GM11168 (cell line): ENCODE results near the gene SLC16A8.

ENCODE experiments used
- in situ Hi-C: fragments of 300-500 bp; cut with MboI; formaldehyde crosslinking; loops from one replicate; pipeline ENCODE4 v1.12.0; 2022; ENCODE audit warnings: low sequenced_read_pairs; ENCODE audit not compliant: unreplicated experiment

Gene SLC16A8

DNA sequence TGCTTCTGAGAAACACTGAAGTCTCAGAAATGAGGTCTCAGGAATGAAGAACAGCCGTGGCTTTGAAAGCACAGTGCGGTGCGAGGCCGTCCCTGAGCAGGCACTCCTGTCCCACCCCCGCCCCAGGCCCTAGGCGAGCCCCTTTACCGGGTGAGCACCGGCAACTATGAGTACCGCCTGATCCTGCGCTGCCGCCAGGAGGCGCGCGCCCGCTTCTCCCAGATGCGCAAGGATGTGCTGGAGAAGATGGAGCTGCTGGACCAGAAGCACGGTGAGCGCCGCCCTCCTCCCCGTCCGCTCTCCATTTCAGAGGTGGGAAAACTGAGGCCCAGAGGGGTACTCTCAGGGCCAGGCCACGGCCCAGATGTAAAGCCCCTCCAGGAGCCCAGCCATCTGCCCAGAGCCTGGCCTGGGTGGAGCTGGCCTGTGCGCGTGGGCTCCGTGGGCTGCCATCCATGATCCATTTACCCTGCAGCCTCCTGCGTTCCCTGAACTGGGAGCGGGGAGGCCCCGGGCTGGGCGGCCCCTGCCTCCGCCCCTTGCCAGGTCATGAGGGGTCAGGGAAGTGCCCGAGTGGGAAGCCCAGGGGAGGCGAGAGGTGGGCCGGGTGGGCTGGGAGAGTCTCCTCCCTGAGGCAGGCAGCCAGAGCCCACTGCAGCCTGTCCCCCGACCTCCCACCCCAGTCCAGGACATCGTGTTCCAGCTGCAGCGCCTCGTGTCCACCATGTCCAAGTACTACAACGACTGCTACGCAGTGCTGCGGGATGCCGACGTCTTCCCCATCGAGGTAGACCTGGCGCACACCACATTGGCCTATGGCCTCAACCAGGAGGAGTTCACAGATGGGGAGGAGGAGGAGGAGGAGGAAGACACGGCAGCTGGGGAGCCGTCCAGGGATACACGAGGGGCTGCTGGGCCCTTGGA, 9.5 kb downstream of the SLC16A8 start:
- in situ Hi-C loops: loop anchor here (25.0 kb wide), 1 partner anchor 488 kb away; the partner anchor contains the start of gene DMC1

DNA sequence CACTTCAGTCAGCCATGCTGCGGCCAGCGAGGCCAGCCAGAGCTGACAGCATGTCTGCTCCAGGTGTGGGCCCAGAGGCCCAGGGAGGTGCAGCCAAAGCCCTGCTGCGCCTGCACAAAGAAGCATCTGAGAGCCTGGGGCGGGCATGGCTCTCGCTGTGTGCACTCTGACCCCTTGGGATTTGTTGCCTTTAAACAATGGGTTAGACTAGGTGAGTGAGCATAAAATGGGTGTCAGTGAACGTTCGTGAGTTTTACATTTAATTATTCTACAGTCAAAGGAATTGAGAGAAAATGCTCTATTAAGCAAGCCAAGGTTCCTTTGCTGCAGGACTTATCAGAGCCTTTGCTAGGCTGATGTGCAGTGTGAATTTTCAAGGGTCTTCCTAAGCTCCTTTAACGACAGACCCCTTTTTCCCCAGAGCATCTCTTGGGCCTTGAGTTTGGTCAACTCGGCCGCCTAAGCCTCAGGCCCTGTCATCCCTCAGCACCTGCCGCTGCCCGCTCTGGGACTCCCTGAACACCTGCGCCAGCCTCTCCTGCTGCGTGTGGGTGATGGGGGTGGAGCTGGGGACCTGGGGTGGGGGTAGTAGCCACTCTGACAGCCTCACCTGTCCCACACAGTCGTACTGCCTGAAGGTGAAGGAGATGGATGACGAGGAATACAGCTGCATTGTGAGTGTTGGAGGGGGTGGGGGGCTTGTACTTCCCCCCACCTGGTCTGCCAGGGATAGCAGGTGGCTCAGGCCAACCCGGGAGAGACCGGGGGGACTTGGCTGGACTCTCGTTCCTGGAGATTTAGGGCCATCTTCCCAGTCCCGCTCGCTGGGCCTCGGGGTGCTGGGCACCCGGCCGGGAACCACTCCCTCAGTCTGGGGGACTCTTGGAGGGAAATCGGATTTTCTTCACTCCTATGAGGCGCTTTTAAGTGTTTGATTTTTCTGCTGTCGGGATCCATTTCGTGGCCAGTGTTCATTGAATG, 10.5 kb downstream of the SLC16A8 start:
- in situ Hi-C loops: loop anchor here (25.0 kb wide), 1 partner anchor 489 kb away; the partner anchor contains the start of gene DMC1

DNA sequence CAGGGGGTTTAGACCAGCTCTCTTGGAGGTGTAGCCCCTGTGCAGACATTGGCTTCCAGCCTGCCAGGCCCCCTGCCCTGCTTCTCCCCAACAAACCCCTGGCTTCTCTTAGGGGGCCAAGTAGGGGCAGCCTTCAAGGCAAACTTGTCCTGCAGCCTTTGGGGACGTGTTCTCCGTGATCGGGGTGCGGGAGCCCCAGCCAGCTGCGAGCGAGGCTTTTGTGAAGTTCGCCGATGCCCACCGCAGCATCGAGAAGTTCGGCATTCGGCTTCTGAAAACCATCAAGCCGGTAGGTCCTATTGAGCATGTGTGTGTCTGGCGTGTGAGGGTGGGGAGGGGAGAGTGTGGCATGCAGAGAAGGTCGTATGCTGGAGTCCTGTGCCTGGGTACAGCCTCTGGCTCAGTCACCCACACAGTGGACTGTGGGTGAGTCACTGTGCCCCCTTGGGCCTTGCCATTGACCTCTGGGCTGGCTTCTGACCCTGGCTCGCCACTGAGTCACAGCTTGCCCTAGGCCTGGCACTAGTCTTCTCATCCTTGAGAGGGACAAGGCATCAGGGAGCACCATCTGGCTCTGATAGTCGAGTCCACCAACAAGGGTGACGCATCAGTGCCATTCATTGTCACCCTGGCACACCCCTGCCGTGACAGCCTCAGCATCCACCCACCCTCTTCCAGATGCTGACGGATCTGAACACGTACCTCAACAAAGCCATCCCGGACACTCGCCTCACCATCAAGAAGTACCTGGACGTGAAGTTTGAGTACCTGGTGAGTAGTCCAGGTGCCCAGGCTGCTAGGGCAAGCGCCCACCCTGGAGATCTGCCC, 11.4 kb downstream of the SLC16A8 start:
- in situ Hi-C loops: loop anchor here (25.0 kb wide), 1 partner anchor 490 kb away; the partner anchor contains the start of gene DMC1

DNA sequence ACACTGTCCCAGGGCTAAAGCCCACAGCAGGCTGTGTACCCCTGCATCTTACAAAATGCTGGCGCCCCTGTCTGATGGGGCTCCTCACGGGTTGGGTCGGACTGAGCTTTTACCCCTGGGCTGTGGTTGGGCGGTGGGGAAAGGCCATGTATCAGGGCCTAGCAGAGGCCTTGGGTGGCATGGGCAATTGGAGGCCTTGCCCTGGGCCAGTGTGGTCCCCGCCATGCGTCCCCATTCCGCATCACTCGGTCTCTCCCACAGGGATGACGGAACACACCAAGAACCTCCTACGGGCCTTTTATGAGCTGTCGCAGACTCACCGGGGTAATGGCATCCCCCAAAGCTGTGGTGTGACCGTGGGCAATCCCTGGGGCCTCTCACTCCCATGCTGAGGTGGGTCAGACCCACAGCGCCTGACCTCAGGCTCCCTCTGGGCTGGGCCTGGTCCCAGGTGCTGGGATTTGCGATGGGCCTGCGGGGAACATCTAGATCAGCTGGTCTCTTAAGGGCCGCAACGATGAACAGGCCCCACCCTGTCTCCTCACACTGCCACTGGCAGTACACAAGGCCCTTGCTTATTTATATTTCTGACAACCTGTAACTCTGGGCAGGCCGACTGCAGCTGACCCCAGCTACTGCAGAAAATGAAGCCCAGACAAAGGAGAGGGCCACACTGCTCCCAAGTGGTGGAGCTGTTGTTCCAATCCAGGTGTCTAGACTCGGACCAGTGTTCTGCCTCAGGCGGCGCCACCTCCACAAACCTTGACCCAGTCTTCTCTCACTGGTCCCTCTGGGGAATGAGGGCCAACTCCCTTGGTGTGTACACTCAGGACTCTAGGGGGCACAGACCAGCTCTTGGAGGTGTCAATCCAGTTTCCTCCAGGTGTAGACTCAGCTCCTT, 12.3 kb downstream of the SLC16A8 start:
- in situ Hi-C loops: loop anchor here (25.0 kb wide), 1 partner anchor 491 kb away; the partner anchor contains the start of gene DMC1

DNA sequence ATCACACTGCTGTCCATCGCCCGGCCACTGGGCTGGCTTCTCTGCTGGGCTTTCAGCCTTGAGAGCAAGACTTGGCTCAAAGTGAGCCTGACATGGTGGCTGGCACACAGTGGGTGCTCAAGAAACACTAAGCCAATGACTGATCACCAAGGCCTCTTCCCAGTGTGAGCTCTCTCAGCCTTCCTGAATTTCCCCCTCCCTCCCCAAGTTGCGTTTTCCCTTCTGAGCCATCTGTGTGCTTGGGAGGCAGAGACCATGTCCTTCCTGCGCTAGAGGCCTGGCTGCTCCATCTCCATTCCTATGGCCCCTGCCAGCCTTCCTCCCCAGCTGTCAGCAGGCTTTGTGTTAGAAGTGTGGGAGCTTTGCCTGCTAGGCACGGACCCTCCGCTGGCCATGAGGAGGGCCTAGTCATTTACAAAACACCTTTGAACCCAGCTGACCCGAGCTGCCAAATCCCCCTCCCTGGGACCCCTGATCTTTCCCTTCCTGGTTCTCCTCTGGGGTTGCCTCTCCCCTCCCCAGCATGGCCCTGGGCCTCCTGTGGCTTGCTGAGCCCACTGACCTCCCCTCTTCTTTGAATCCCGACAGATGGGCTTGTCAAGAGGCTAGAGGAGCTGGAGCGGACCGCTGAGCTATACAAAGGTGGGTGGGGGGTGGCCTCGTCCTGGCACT, 13.6 kb downstream of the SLC16A8 start:
- in situ Hi-C loops: loop anchor here (25.0 kb wide), 1 partner anchor 492 kb away; the partner anchor contains the start of gene DMC1

DNA sequence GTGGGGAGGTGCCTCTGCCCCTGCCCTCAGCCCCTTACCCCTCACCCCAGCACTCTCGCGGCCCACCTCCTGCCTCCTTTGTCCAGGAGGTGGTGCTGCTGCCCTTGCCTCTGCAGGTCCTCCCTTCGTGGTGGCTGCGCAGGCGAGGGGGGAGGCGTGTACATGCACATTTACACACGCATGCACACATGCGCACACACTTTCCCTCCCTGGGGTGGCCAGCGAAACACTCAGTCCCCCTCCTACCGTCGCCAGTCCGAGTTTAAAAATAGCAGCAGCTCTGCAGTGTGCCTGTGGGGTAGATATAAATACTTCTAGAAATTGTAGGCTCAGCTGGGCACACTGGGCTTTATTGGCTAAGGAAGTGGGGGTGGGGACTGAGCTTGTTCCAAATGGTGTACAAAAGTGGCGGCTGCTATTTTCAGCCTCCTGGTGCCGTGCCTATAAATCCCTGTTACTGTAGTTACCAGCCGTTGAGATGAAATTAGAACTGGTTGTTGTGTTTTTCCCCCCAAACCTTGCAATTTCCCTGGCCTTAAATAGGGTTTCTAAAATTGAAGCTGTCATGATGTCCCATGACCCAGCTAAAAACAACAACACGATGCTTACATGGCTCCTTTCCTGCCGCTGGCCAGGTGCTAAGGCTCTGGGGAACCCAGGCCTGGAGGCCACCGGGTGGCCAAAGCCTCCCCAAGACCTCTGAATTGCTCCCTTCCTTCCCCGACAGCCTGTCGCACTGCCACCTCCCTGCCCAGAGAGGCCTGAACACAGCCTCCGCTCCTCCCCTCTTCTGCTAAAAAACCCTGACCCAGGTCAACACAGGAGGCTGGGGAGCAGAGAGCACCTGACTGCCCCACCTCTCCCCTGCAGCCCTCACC, 14.4 kb downstream of the SLC16A8 start:
- in situ Hi-C loops: loop anchor here (25.0 kb wide), 1 partner anchor 493 kb away; the partner anchor contains the start of gene DMC1

DNA sequence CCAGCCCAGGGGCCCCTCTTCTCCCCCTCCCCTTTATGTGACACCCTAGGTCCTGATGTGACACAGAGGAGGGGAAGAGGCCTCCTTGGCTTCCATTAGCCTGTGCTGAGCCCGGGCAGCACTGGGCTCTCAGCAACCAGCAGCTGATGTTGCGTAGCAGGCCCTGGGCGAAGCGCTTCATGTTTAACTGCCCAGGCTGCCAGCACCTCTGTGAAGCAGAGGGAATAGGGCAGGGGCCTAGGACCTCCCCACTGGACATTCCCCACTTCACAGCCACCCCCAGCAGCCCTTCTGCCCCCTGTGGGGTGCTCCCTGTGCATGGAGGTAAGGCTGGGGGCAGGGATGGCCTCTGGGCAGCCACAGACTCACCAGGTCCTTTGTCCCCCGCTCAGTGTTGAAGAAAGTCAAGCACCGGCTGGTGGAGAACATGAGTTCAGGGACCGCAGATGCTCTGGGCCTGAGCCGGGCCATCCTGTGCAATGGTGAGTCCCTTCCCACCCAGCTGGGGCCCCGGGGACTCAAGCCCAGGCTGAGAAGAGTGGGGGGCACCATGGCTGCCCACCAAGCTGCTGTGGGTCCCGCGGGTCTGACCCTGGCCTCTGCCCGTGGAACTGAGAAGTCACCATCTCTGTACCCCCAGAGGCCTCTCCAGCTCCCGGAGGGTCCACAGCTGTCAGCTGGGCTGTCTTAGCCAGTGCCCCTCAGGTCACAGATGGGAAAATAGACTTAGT, 15.2 kb downstream of the SLC16A8 start:
- in situ Hi-C loops: loop anchor here (25.0 kb wide), 1 partner anchor 493 kb away; the partner anchor contains the start of gene DMC1

DNA sequence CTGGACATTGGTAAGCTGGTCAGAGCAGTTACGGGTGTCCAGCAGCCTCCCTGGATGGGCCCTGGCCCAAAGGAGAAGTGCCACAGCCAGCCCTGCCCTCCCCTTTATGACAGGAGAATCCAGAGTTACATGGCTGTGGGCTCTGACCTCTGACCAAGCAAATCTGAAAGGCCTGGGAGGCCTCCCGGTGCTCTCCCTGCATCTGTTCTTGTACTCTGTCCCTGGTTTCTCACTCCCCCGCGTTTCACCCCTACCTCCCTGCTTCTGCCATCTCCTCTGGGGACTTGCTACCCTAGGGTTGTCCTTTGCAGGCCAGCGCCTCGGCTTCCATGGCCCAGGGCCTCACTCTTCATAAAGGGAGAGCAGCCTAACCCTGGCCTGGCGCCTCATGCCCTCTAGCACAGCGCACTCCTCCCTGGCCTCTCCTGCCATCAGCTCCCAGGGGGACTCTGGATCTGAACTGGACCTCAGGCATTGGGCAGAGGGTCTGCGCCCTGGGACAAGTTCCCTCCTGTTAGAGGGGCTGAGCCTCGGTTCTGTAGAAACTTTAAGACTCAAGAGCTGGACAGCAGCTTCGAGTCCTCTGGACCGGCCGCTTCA, 16.1 kb downstream of the SLC16A8 start:
- in situ Hi-C loops: loop anchor here (25.0 kb wide), 1 partner anchor 494 kb away; the partner anchor contains the start of gene DMC1

DNA sequence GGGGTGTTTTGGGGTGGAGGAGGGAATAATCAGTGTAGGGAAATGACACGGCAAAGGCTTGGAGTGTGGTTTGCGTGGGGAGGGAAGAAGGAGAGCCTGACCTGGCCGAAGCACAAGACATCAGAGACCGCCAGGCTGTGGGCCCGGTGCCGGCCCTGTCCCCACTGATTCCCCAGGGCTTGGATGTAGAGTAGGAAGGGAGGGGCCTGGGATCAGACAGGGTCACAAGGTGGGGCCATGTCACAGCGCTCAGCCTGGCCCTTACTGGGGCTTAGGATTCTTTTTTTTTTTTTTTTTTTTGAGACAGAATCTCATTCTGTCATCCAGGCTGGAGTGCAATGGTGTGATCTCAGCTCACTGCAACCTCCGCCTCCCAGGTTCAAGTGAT, 17.0 kb downstream of the SLC16A8 start:
- in situ Hi-C loops: loop anchor here (25.0 kb wide), 1 partner anchor 495 kb away; the partner anchor contains the start of gene DMC1

DNA sequence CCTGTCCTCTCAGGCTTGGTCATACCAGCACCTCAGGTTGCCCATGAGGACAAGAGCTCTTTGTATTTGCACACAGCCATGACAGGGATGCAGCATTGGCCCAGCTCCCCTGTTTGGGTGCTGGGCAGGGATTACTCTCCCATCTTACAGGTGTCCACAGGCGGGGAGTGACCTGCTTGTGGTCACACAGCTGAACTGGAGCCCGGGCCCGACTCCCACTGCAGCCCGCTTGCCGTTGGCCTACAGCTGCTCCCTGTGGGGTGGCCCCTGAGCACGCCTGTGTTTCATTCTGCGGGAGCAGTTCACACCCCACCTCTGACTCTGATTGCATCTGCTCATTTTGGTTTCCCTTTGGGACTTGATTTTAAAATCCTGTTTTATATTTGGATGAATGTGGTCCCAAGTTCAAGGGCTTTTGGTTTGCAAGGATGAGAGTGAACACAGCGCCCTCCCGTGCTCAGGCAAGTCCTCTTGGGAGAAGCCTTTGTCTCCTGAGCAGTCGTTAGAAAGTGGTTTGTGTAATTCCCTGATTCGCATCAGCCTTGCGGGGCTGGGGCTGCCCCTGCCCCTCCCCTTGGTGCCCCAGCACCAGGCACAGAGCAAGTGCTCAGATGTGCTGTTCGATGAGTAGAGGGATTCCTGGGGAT, 17.5 kb downstream of the SLC16A8 start:
- in situ Hi-C loops: loop anchor here (25.0 kb wide), 1 partner anchor 496 kb away; the partner anchor contains the start of gene DMC1

DNA sequence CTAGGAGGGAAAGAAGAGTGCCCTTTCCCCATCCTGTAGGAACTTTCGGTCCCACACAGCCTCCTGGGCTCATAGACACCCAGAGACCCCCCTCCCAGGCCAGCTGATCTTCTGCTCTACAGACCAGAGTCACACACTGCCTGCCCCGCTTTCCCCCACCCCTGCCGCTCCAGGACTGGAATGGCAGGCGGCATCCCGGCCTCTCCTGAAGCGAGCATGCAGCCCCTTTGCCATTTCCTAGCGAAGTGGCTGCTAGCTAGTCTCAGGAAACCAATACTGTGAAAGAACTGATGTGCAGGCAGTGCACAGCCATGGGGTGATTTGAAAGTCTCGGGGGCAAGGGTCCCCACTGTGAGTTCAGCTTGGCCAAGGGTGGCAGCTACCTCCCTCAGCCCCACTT, 18.4 kb downstream of the SLC16A8 start:
- in situ Hi-C loops: loop anchor here (25.0 kb wide), 1 partner anchor 497 kb away; the partner anchor contains the start of gene DMC1

DNA sequence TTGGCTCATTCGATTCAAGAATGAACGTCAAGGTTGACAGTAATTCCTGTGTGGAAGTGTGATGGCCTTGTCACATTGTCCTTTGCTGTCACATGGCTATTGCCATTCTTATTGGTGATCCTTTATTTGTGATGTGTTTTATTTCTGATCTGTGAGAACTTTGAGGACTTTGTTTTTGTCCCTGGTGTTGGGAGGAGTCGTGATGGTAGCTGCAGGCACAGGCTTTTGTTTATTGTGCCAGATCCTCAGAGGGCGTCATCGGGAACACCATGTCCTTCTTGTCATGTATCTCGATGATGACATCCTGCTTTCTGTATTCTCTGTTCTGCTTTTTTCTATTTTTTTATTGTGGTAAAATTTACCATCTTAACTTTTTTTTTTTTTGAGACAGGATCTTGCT, 21.2 kb downstream of the SLC16A8 start:
- in situ Hi-C loops: loop anchor here (25.0 kb wide), 1 partner anchor 500 kb away; the partner anchor contains the start of gene DMC1

DNA sequence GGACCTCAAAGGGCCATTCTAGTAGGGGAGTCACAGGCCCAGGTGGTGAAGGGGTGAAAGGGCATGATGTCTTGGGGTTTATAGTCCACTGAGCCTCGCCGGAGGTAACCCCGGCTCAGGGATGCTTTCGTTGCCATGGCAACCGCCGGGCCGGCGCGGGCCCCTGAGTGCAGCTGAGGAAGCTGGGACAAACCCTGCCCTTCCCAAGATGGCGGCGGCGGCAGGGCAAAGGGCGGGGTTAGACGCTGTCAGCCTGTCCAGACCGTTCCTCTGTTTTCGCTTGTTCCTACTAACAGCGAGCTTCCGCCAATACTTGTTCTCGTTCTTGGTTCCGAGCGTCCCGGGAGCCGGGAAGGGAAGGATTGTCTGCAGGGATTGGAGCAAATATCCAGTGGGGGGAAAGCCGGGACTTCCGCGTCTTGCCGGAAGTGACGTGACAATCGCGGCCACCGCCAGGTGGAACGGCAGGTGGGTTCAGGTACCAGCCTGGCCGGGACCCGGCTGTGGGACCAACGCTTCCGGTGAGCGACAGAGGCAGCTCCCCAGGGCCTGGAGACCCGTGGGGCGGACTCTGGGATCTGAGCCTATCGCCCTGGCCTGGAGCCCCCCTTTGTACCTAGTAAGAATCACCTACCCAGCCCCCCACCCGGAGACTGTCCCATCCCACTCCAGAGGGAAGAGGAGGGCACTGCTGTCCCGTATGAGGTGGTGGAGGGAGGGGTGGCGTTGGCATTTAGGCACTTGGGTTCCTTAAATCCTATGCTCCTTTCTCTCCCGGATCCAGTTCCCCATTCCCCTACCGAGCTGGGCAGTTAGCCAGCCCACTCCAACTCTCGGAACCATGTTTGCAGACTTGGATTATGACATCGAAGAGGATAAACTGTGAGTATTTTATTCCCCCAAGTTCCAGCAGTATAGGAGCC, 26.8 kb downstream of the SLC16A8 start, which contains the start of gene PICK1:
PICK1 (plus strand) TSS at position 436 of the 923 bp plus-strand sequence; CDS start at position 842, 406 bp downstream.
- in situ Hi-C loops: loop anchor here (25.0 kb wide), 1 partner anchor 505 kb away; the partner anchor contains the start of gene DMC1
